Testis (tissue), 3 donors: ENCODE data around the gene CEBPE. TPM values are rescaled to one million over a fixed set of nuclear protein-coding genes. Genes with fewer than 3 reads are reported as not detected.

ENCODE experiments used
- DNase-seq: peaks from one replicate; pipeline ENCODE4 v3.0.0-alpha.2; 2019
- H3K27ac ChIP-seq, 2 donors: fragments of 200-600 bp; sonication (generic); one replicate each; pipeline ENCODE4 v1.5.1; 2019
- H3K27me3 ChIP-seq: fragments of 200-600 bp; sonication (generic); one replicate; pipeline ENCODE4 v1.5.1; 2019
- H3K36me3 ChIP-seq: fragments of 200-600 bp; sonication (generic); one replicate; pipeline ENCODE4 v1.5.1; 2017; ENCODE audit warnings: low read depth; ENCODE audit errors: missing control alignments
- H3K4me1 ChIP-seq: fragments of 200-600 bp; sonication (generic); one replicate; pipeline ENCODE4 v1.5.1; 2019
- H3K4me3 ChIP-seq, 2 donors: fragments of 200-600 bp; sonication (generic); one replicate each; pipeline ENCODE4 v1.5.1; 2017 to 2019
- H3K9me3 ChIP-seq: fragments of 200-600 bp; sonication (generic); one replicate; pipeline ENCODE4 v1.5.1; 2017
- CTCF ChIP-seq, 3 experiments: fragments of 450-650 bp in 2 of 3; fragments of 200-600 bp in 1 of 3; sonication (generic) in 1 of 3; IDR thresholded peaks; one replicate each; pipeline ENCODE4 v1.5.1; 2016 to 2019; ENCODE audit warnings: antibody characterized with exemption in 3 of 3, mild to moderate bottlenecking in 2 of 3, moderate library complexity in 1 of 3
- POLR2A ChIP-seq: fragments of 450-650 bp; IDR thresholded peaks from one replicate; pipeline ENCODE4 v1.6.1; 2017; ENCODE audit warnings: antibody characterized with exemption, mild to moderate bottlenecking, moderate library complexity
- WGBS, 2 donors: methylation state at CpG; one replicate each; pipeline ENCODE4 v1.1.5; 2018; 5-methylcytosine and 5-hydroxymethylcytosine counted together
- intact Hi-C: fragments of 100-400 bp; cut with DNase I; formaldehyde crosslinking; loops from one replicate; pipeline ENCODE4 v1.15.1; 2023; ENCODE audit warnings: low total_unique reads
- polyA plus RNA-seq: library from polyadenylated mRNA; stranded (reverse); fragments of 350-450 nt; fragmentation: Illumina TruSeq; extraction: RNeasy Lipid Tissue Mini Kit (QIAGEN cat#74804); gene quantifications from one replicate; pipeline ENCODE4 v1.2.3, GENCODE V29; 2014; ENCODE audit warnings: low read depth, low replicate concordance; ENCODE audit not compliant: insufficient read depth
- total RNA-seq, 2 donors: library from RNA; depleted of rRNA; stranded (reverse); fragments of >200 nt; gene quantifications; one replicate each; pipeline ENCODE4 v1.2.3, GENCODE V29; 2016

CEBPE gene
- total and polyA plus RNA-seq, 3 donors from 2014 or later: 0.19 to 0.24 TPM; not detected in 1

GRCh38 chr14:23141706-23142444, 22.8 kb upstream of the CEBPE start:
- peak; percentile 72 for DNase-seq
- Histone ChIP-seq H3K4me3 (no peak overlapping the region), H3K4me1 (peaks cover 7% of the 10 kb centered on the region), H3K27ac (peak overlapping the region in 1 of 2 donors; percentile 5), H3K27me3 (no peaks in the 10 kb centered on the region), H3K36me3 (no peaks in the 10 kb centered on the region), H3K9me3 (no peaks in the 10 kb centered on the region)
- intact Hi-C loops: no loop called here
- TF ChIP-seq POLR2A (no peak), CTCF (IDR thresholded peaks at IDR 0.05) (no peak)
- WGBS, 2 donors: 63 to 69% methylated on average over 7 of the region's 7 CpGs

- DNase-seq: no peak
- Histone ChIP-seq H3K9me3 (no peaks in the 10 kb centered on the region), H3K27me3 (no peaks in the 10 kb centered on the region), H3K4me1 (no peaks in the 10 kb centered on the region), H3K36me3 (no peaks in the 10 kb centered on the region), H3K4me3 (no peak overlapping the region), H3K27ac (no peak overlapping the region)
- TF ChIP-seq CTCF (IDR thresholded peaks at IDR 0.05) (no peak), POLR2A (no peak)
- WGBS, 2 donors: 90 to 91% methylated on average over 5 to 6 of the region's 6 CpGs
- intact Hi-C loops: no loop called here
Observed at GRCh38 chr14:23140371-23140770, 21.3 kb upstream of the CEBPE start.

- H3K9me3 ChIP-seq: no peaks in the 10 kb centered on the region
- no peak for TF ChIP-seq POLR2A
- no peak for TF ChIP-seq CTCF (IDR thresholded peaks at IDR 0.05)
- no peak overlapping the region for H3K27ac ChIP-seq
- WGBS, 2 donors: 94 to 97% methylated on average over 2 of the region's 2 CpGs
- H3K36me3 ChIP-seq: no peaks in the 10 kb centered on the region
- H3K27me3 ChIP-seq: no peaks in the 10 kb centered on the region
- H3K4me3 ChIP-seq: no peak overlapping the region
- no peak for DNase-seq
- no peaks in the 10 kb centered on the region for H3K4me1 ChIP-seq
- intact Hi-C loops: no loop called here
Observed at GRCh38 chr14:23139874-23140273, 20.8 kb upstream of the CEBPE start.

GRCh38 chr14:23137813-23138535, 18.9 kb upstream of the CEBPE start:
- H3K36me3 ChIP-seq: no peaks in the 10 kb centered on the region
- intact Hi-C loops: no loop called here

More at GRCh38 chr14:23137813-23138535, 18.9 kb upstream of the CEBPE start:
- no peak overlapping the region for H3K27ac ChIP-seq
- H3K4me3 ChIP-seq: no peak overlapping the region
- 87 to 91% methylated on average over 6 of the region's 6 CpGs for WGBS, 2 donors
- no peaks in the 10 kb centered on the region for H3K4me1 ChIP-seq
- TF ChIP-seq CTCF (IDR thresholded peaks at IDR 0.05) (no peak), POLR2A (no peak)
- no peaks in the 10 kb centered on the region for H3K9me3 ChIP-seq
- no peaks in the 10 kb centered on the region for H3K27me3 ChIP-seq
- no peak for DNase-seq
